GM23338 (cell line): Measurements from ENCODE around the gene SERP2.

ENCODE experiments used
- CTCF ChIP-seq, 2 experiments: fragments of 200-600 bp in 1 of 2; sonication (generic) in 1 of 2; conservative IDR thresholded peaks; 2 replicates each; pipeline versions ENCODE4 v1.5.1 to v1.6.1; 2016 to 2017; ENCODE audit warnings: antibody characterized with exemption in 2 of 2, low read depth in 2 of 2, mild to moderate bottlenecking in 2 of 2, moderate library complexity in 1 of 2
- EZH2 ChIP-seq: fragments of 200-600 bp; sonication (generic); IDR thresholded peaks from one replicate; pipeline ENCODE4 v1.8.0; 2017; ENCODE audit warnings: antibody characterized with exemption, mild to moderate bottlenecking, low read depth; ENCODE audit not compliant: unreplicated experiment
- JUNB ChIP-seq: IDR thresholded peaks from one replicate; pipeline ENCODE4 v1.6.1; 2016; ENCODE audit warnings: antibody characterized with exemption; ENCODE audit not compliant: unreplicated experiment
- ZNF331 ChIP-seq: fragments of 250-450 bp; sonication (Bioruptor Pico); IDR thresholded peaks from 2 replicates; pipeline ENCODE4 v1.5.0; 2020; ENCODE audit warnings: low read depth, mild to moderate bottlenecking, moderate library complexity

GRCh38 chr13:44403461-44404056 lies 29.9 kb downstream of the SERP2 start:
- TF ChIP-seq CTCF (conservative IDR thresholded peaks at IDR 0.05; ENCODE audit: low read depth in 2 of 2) (no peak), JUNB (no peak), ZNF331 (CRISPR knock-in tag) (no peak), EZH2 (no peak)
